ENCODE measurements around the gene TNFSF13B. TPM values are rescaled to one million over a fixed set of nuclear protein-coding genes. Genes with fewer than 3 reads are reported as not detected.

The TNFSF13B gene
- total RNA-seq, 1 donor from 2014 or later: 1.1 TPM

GRCh38 chr13:108325863-108326262 lies 56.3 kb downstream of the TNFSF13B start:
- DNase-seq (ENCODE audit: low spot score): no peak
- H3K27ac Mint-ChIP-seq (ENCODE audit: unreplicated experiment): no peak overlapping the region
- H3K27me3 Mint-ChIP-seq (ENCODE audit: low read depth): peaks cover 56% of the 10 kb centered on the region
- H3K9me3 Mint-ChIP-seq (ENCODE audit: low read depth): no peaks in the 10 kb centered on the region
- no peak overlapping the region for H3K4me3 Mint-ChIP-seq (ENCODE audit: unreplicated experiment)
- H3K4me1 Mint-ChIP-seq (ENCODE audit: low read depth): no peaks in the 10 kb centered on the region
- no peaks in the 10 kb centered on the region for H3K36me3 Mint-ChIP-seq (ENCODE audit: low read depth)
- TF ChIP-seq, protein P1, sequence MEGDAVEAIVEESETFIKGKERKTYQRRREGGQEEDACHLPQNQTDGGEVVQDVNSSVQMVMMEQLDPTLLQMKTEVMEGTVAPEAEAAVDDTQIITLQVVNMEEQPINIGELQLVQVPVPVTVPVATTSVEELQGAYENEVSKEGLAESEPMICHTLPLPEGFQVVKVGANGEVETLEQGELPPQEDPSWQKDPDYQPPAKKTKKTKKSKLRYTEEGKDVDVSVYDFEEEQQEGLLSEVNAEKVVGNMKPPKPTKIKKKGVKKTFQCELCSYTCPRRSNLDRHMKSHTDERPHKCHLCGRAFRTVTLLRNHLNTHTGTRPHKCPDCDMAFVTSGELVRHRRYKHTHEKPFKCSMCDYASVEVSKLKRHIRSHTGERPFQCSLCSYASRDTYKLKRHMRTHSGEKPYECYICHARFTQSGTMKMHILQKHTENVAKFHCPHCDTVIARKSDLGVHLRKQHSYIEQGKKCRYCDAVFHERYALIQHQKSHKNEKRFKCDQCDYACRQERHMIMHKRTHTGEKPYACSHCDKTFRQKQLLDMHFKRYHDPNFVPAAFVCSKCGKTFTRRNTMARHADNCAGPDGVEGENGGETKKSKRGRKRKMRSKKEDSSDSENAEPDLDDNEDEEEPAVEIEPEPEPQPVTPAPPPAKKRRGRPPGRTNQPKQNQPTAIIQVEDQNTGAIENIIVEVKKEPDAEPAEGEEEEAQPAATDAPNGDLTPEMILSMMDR (IDR thresholded peaks at IDR 0.05): no peak

DNA sequence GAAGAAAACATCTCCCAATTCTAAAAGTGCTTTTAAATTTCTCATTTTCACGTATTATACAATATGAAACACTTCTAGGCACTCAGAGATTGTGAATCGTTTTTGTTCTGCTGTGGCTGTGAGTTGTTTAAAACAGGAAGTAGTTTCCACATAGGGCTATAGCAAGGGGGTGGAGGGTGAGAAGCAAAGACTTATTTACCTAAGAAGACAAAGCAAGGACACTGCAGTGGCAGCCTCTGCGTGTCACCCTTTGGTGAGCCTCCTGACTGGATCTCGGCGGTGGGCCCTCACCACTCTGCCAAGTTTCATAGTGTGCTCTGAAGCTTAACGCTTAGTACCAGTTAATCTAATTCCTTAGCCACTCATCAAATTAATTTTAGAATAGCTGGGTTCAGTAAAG lies 56.8 kb downstream of the TNFSF13B start:
- no peak overlapping the region for H3K4me3 Mint-ChIP-seq (ENCODE audit: unreplicated experiment)
- H3K4me1 Mint-ChIP-seq (ENCODE audit: low read depth): no peaks in the 10 kb centered on the region
- DNase-seq (ENCODE audit: low spot score): no peak
- peaks cover 57% of the 10 kb centered on the region for H3K27me3 Mint-ChIP-seq (ENCODE audit: low read depth)
- TF ChIP-seq, protein P1 (IDR thresholded peaks at IDR 0.05): no peak
- H3K36me3 Mint-ChIP-seq (ENCODE audit: low read depth): no peaks in the 10 kb centered on the region
- no peak overlapping the region for H3K27ac Mint-ChIP-seq (ENCODE audit: unreplicated experiment)
- H3K9me3 Mint-ChIP-seq (ENCODE audit: low read depth): no peaks in the 10 kb centered on the region

DNA sequence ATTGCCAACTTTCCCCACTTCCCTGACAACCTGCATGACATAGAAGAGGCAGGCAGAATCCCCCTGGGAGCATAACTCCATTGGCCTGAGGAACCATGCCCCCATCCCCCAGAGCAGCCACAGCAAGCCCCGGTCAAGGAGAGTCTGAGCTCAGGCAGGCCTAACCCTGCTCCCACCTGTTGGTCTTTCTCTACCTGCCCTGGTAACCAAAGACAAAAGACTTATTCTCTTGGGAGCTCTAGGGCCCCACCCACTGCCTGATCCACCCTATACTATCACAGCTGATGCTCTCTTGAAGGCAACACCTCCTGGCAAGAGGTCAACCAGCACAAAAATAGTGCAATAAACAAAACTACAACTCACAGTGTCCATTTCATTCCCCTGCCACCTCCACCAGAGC lies 59.3 kb downstream of the TNFSF13B start:
- H3K4me1 Mint-ChIP-seq (ENCODE audit: low read depth): no peaks in the 10 kb centered on the region
- H3K36me3 Mint-ChIP-seq (ENCODE audit: low read depth): no peaks in the 10 kb centered on the region
- DNase-seq (ENCODE audit: low spot score): no peak
- no peak overlapping the region for H3K27ac Mint-ChIP-seq (ENCODE audit: unreplicated experiment)
- H3K4me3 Mint-ChIP-seq (ENCODE audit: unreplicated experiment): no peak overlapping the region
- peaks cover 56% of the 10 kb centered on the region for H3K27me3 Mint-ChIP-seq (ENCODE audit: low read depth)
- TF ChIP-seq, protein P1 (IDR thresholded peaks at IDR 0.05): no peak
- peaks cover 2% of the 10 kb centered on the region for H3K9me3 Mint-ChIP-seq (ENCODE audit: low read depth)

DNA sequence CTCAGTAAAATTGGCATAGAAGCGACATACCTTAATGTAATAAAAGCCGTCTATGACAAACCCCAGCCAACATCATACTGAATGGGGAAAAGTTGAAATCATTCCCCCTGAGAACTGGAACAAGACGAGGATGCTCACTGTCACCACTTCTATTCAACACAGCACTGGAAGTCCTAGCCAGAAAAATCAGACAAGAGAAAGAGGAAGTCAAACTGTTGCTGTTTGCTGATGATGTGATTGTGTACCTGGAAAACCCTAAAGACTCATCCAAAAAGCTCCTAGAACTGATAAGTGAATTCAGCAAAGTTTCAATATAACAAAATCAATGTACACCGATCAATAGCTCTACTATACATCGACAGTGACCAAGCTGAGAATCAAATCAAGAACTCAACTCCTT lies 63.3 kb downstream of the TNFSF13B start:
- TF ChIP-seq, protein P1 (IDR thresholded peaks at IDR 0.05): no peak
- no peak for DNase-seq (ENCODE audit: low spot score)
- Mint-ChIP-seq H3K27me3 (ENCODE audit: low read depth) (peaks cover 60% of the 10 kb centered on the region), H3K4me1 (ENCODE audit: low read depth) (no peaks in the 10 kb centered on the region), H3K4me3 (ENCODE audit: unreplicated experiment) (no peak overlapping the region), H3K27ac (ENCODE audit: unreplicated experiment) (no peak overlapping the region), H3K9me3 (ENCODE audit: low read depth) (peaks cover 4% of the 10 kb centered on the region), H3K36me3 (ENCODE audit: low read depth) (no peaks in the 10 kb centered on the region)

DNA sequence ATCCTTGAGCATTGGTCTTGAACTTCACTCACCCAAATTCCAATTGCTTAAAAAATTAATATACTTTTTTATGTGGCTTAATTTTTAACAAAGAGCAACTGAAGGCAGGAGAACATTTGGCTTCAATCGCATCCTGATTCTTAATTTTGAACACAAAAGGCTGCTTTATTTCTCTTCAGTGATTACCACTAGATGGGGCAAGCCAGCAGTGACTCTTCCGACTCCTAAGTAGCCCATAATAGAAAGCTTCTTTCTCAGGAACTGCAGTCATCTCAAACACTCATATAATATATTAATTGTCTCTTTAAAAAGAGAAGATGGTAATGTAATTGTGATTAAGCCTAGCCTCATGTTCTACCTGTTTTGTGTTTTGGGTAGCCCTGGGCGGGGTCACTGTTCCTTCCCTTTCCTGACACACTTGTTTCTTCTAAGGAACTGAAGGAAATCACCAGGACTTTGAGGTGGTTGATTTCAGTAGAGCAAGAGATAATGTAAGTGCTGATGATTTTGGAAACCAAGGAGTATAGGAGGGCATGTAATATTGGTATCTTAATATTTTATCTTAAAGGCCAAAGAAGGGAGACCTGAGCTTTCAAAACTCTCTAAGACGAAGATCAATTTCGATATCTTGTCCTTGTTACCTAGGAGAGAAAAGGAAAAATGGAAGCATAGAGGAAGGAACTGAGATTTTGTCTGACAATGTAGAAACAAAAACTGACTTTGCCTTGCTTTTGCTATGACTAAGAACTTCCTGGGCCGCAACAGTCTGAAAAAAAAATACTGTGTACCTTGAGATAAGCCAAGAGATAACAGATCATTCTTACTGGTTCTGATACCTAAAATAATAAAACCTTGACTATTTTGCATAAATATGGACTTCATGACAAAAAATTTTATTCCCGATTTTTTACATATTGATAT lies 73.1 kb downstream of the TNFSF13B start:
- peaks cover 51% of the 10 kb centered on the region for H3K27me3 Mint-ChIP-seq (ENCODE audit: low read depth)
- DNase-seq (ENCODE audit: low spot score): no peak
- H3K27ac Mint-ChIP-seq (ENCODE audit: unreplicated experiment): no peak overlapping the region
- no peaks in the 10 kb centered on the region for H3K36me3 Mint-ChIP-seq (ENCODE audit: low read depth)
- no peaks in the 10 kb centered on the region for H3K4me1 Mint-ChIP-seq (ENCODE audit: low read depth)
- H3K9me3 Mint-ChIP-seq (ENCODE audit: low read depth): no peaks in the 10 kb centered on the region
- no peak overlapping the region for H3K4me3 Mint-ChIP-seq (ENCODE audit: unreplicated experiment)
- TF ChIP-seq, protein P1 (IDR thresholded peaks at IDR 0.05): peak; percentile 87
